Neural cell (in vitro differentiated cells): ENCODE measurements around the gene CCDC102A.

Experiments
- CTCF ChIP-seq: fragments of 450-650 bp; IDR thresholded peaks from 2 replicates; pipeline ENCODE4 v1.5.1; 2014; ENCODE audit warnings: antibody characterized with exemption, mild to moderate bottlenecking, moderate library complexity; ENCODE audit not compliant: poor library complexity, severe bottlenecking
- POLR2AphosphoS5 ChIP-seq: IDR thresholded peaks from 2 replicates; pipeline ENCODE4 v1.6.1; 2012
- TAF1 ChIP-seq: IDR thresholded peaks from 2 replicates; pipeline ENCODE4 v1.6.1; 2012; ENCODE audit warnings: low read depth

GRCh38 chr16:57482845-57483545, 53.4 kb downstream of the CCDC102A start:
- TF ChIP-seq CTCF, result no peak
- no peak for TF ChIP-seq TAF1
- TF ChIP-seq POLR2AphosphoS5, result no peak
